ENCODE measurements around the gene EBF4.

Gene EBF4

DNA sequence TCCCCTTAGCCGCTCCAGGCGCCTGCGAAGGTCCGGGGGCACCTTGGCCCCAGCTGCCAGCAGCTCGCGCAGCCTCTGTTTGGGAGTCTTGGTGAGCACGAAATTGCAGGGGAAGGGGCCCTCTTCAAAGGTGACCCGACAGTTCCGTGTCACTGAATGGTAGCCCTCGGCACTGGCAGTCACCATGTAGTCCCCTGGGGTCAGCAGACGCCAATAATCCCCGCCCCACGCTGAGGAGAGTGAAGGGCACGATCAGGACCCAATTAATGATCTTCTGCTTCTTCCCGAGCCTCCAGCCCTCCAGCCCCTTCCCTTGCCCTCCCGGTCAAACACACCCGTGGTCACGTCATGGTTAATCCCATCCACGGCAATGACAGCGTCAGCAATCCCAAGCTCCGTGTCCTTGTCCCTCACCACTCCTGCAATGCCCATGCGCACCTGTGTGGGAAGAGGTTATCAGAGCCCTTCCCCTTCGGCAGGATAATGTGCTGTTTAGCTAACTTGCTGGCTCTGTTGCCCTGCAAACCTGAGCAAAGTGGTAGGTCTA is 101.7 kb downstream of the EBF4 start:
- Histone ChIP-seq H3K4me1 (ENCODE audit: control insufficient read depth, insufficient read depth, low read depth, low read length) (peaks cover 5% of the 10 kb centered on the region), H2BK5ac (ENCODE audit: low read depth, low read length, poor library complexity, severe bottlenecking) (no peak overlapping the region), H3K36me3 (ENCODE audit: control insufficient read depth in 1 of 2, insufficient read depth in 2 of 2, low read depth in 1 of 2, low read length in 2 of 2) (peaks cover 38 to 43% of the 10 kb centered on the region in 2 experiments), H3K18ac (ENCODE audit: low read depth in 1 of 2, low read length in 2 of 2) (no peak overlapping the region), H2AK5ac (ENCODE audit: low read length, severe bottlenecking) (no peak overlapping the region), H2BK120ac (ENCODE audit: low read depth, low read length) (no peak overlapping the region), H4K91ac (ENCODE audit: low read length) (no peak overlapping the region), H3K4me2 (ENCODE audit: low read length, poor library complexity, severe bottlenecking) (no peak overlapping the region), H3K79me1 (replicated peaks; ENCODE audit: low read length, poor library complexity, severe bottlenecking) (no peaks in the 10 kb centered on the region), H2BK12ac (ENCODE audit: low read length in 2 of 2) (no peak overlapping the region), H3K9ac (ENCODE audit: low read length) (no peak overlapping the region), H3K14ac (ENCODE audit: low read length in 2 of 2) (no peak overlapping the region), H3K27ac (ENCODE audit: low read length, poor library complexity, severe bottlenecking) (no peak overlapping the region), H3K9me3 (ENCODE audit: control insufficient read depth, low read length) (no peaks in the 10 kb centered on the region), H2AFZ (ENCODE audit: low read depth, low read length) (no peak overlapping the region), H3K4ac (ENCODE audit: low read depth in 1 of 2, low read length in 2 of 2) (no peak overlapping the region), H3K23ac (ENCODE audit: low read length in 2 of 2) (no peak overlapping the region), H2BK15ac (ENCODE audit: low read depth, poor library complexity, severe bottlenecking) (no peak overlapping the region), H4K8ac (ENCODE audit: low read length) (no peak overlapping the region), H3K4me3 (ENCODE audit: insufficient read depth in 1 of 2, low read depth in 1 of 2, low read length in 2 of 2) (no peak overlapping the region), H3K27me3 (ENCODE audit: control insufficient read depth in 1 of 2, insufficient read depth in 1 of 2, low read length in 2 of 2) (peaks cover 7 to 12% of the 10 kb centered on the region in 2 experiments)
- no peak for DNase-seq
- WGBS, result 94% methylated on average over 23 of the region's 23 CpGs

DNA sequence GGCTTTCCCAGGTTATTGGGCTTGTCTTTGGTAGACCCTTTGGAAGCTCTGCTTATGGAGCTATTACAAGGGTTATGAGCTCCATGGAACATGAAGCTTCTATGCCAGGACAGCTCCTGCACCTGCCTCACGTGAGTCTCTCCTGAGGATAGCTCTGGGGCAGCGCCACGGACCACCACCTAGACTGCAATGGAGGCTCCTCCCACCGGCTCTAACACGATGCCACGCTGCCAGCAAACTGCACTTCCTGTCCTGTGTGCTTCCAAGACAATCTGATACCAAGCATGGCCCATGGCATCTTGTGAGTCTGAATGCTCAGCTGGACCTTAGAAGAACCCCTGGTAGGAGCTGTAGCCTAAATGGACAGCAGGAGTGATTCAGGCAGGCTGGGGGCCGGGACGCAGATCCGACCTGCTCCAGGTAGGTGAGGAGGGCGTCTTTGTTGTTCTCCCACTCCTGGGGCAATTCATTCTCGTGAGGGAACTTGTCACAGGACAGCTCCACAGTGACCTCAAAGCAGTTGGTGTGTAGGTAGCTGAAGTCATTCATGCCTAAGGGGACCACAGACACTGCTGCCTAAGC is 102.4 kb downstream of the EBF4 start:
- Histone ChIP-seq H2AFZ (ENCODE audit: low read depth, low read length) (no peak overlapping the region), H3K4me2 (ENCODE audit: low read length, poor library complexity, severe bottlenecking) (no peak overlapping the region), H3K79me1 (replicated peaks; ENCODE audit: low read length, poor library complexity, severe bottlenecking) (no peaks in the 10 kb centered on the region), H3K4me1 (ENCODE audit: control insufficient read depth, insufficient read depth, low read depth, low read length) (peaks cover 10% of the 10 kb centered on the region), H3K9ac (ENCODE audit: low read length) (no peak overlapping the region), H2AK5ac (ENCODE audit: low read length, severe bottlenecking) (no peak overlapping the region), H3K27me3 (ENCODE audit: control insufficient read depth in 1 of 2, insufficient read depth in 1 of 2, low read length in 2 of 2) (peaks cover 8 to 12% of the 10 kb centered on the region in 2 experiments), H3K14ac (ENCODE audit: low read length in 2 of 2) (no peak overlapping the region), H3K9me3 (ENCODE audit: control insufficient read depth, low read length) (no peaks in the 10 kb centered on the region), H3K4me3 (ENCODE audit: insufficient read depth in 1 of 2, low read depth in 1 of 2, low read length in 2 of 2) (no peak overlapping the region), H2BK12ac (ENCODE audit: low read length in 2 of 2) (no peak overlapping the region), H2BK5ac (ENCODE audit: low read depth, low read length, poor library complexity, severe bottlenecking) (no peak overlapping the region), H4K91ac (ENCODE audit: low read length) (no peak overlapping the region), H3K18ac (ENCODE audit: low read depth in 1 of 2, low read length in 2 of 2) (no peak overlapping the region), H2BK15ac (ENCODE audit: low read depth, poor library complexity, severe bottlenecking) (no peak overlapping the region), H2BK120ac (ENCODE audit: low read depth, low read length) (no peak overlapping the region), H3K36me3 (ENCODE audit: control insufficient read depth in 1 of 2, insufficient read depth in 2 of 2, low read depth in 1 of 2, low read length in 2 of 2) (peaks cover 38 to 43% of the 10 kb centered on the region in 2 experiments), H3K4ac (ENCODE audit: low read depth in 1 of 2, low read length in 2 of 2) (no peak overlapping the region), H4K8ac (ENCODE audit: low read length) (no peak overlapping the region), H3K23ac (ENCODE audit: low read length in 2 of 2) (no peak overlapping the region), H3K27ac (ENCODE audit: low read length, poor library complexity, severe bottlenecking) (no peak overlapping the region)
- WGBS, result 89% methylated on average over 11 of the region's 11 CpGs
- DNase-seq, result no peak

DNA sequence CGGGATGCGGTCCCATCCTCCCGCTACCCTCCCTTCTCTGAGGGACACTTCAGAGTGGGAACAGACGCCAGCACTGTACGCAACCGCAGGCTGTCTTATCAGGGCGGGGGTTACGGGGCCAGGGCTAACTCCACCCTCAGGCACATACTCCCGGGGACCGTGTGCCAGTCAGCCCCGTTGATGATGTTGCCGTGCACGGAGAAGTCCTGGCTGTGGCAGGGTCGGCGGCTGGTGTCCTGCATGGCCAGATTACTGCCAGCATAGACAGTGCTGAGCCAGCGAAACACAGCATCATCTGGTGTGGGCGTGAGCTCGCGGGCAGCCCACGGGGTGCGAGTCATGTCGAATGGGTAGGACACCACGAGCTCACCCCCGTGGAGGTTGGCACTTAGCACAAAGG is 102.9 kb downstream of the EBF4 start:
- no peak overlapping the region for H4K8ac ChIP-seq (ENCODE audit: low read length)
- H3K4me2 ChIP-seq (ENCODE audit: low read length, poor library complexity, severe bottlenecking), result no peak overlapping the region
- no peak overlapping the region for H2BK5ac ChIP-seq (ENCODE audit: low read depth, low read length, poor library complexity, severe bottlenecking)
- no peak overlapping the region for H2AK5ac ChIP-seq (ENCODE audit: low read length, severe bottlenecking)
- no peak overlapping the region for H3K4me3 ChIP-seq (ENCODE audit: insufficient read depth in 1 of 2, low read depth in 1 of 2, low read length in 2 of 2)
- no peak overlapping the region for H3K18ac ChIP-seq (ENCODE audit: low read depth in 1 of 2, low read length in 2 of 2)
- H4K91ac ChIP-seq (ENCODE audit: low read length), result no peak overlapping the region
- no peak overlapping the region for H3K4ac ChIP-seq (ENCODE audit: low read depth in 1 of 2, low read length in 2 of 2)
- no peak overlapping the region for H2BK120ac ChIP-seq (ENCODE audit: low read depth, low read length)
- H2AFZ ChIP-seq (ENCODE audit: low read depth, low read length), result no peak overlapping the region
- 97% methylated on average over 24 of the region's 24 CpGs for WGBS
- H3K9me3 ChIP-seq (ENCODE audit: control insufficient read depth, low read length), result no peaks in the 10 kb centered on the region
- H2BK12ac ChIP-seq (ENCODE audit: low read length in 2 of 2), result no peak overlapping the region
- no peak overlapping the region for H3K14ac ChIP-seq (ENCODE audit: low read length in 2 of 2)
- no peak overlapping the region for H2BK15ac ChIP-seq (ENCODE audit: low read depth, poor library complexity, severe bottlenecking)
- H3K23ac ChIP-seq (ENCODE audit: low read length in 2 of 2), result no peak overlapping the region
- peaks cover 38 to 43% of the 10 kb centered on the region in 2 experiments for H3K36me3 ChIP-seq (ENCODE audit: control insufficient read depth in 1 of 2, insufficient read depth in 2 of 2, low read depth in 1 of 2, low read length in 2 of 2)
- peaks cover 14% of the 10 kb centered on the region for H3K4me1 ChIP-seq (ENCODE audit: control insufficient read depth, insufficient read depth, low read depth, low read length)
- no peak overlapping the region for H3K9ac ChIP-seq (ENCODE audit: low read length)
- H3K79me1 ChIP-seq (replicated peaks; ENCODE audit: low read length, poor library complexity, severe bottlenecking), result no peaks in the 10 kb centered on the region
- H3K27ac ChIP-seq (ENCODE audit: low read length, poor library complexity, severe bottlenecking), result no peak overlapping the region
- peaks cover 10 to 12% of the 10 kb centered on the region in 2 experiments for H3K27me3 ChIP-seq (ENCODE audit: control insufficient read depth in 1 of 2, insufficient read depth in 1 of 2, low read length in 2 of 2)
- no peak for DNase-seq

DNA sequence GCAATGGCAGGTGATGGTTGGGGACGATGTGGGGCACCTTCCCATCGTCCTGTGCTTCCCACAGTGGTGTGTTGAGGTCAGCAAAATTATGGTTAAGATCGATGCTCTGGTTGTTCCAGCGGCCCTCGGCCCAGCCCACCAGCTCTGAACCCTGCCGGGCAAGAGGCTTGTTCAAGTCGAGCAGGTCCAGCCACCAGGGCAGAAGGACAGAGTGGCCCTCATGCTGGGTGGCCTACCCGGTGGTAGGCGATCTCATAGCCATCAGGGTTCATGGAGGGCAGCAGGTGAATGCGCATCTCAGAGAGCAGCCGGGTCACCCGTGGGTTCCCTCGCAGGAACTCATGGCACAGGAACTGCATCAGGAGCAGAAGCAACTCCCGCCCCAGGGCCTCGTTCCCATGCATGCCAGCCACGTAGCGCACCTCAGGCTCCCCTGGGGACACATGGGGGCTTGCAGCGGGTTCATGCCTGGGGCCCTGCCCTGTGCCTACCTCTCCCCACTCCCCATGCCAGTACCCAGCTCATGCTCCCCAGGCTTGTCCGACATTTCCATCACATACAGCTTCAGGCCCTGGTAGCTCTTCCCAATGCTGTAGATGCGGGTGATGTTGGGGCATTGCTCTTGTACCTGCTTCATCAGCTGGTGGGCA is 103.6 kb downstream of the EBF4 start:
- Histone ChIP-seq H3K4me3 (ENCODE audit: insufficient read depth in 1 of 2, low read depth in 1 of 2, low read length in 2 of 2) (no peak overlapping the region), H2BK12ac (ENCODE audit: low read length in 2 of 2) (no peak overlapping the region), H3K14ac (ENCODE audit: low read length in 2 of 2) (no peak overlapping the region), H3K9ac (ENCODE audit: low read length) (no peak overlapping the region), H2BK120ac (ENCODE audit: low read depth, low read length) (no peak overlapping the region), H3K23ac (ENCODE audit: low read length in 2 of 2) (no peak overlapping the region), H2BK5ac (ENCODE audit: low read depth, low read length, poor library complexity, severe bottlenecking) (no peak overlapping the region), H3K18ac (ENCODE audit: low read depth in 1 of 2, low read length in 2 of 2) (no peak overlapping the region), H2AK5ac (ENCODE audit: low read length, severe bottlenecking) (no peak overlapping the region), H4K8ac (ENCODE audit: low read length) (no peak overlapping the region), H3K4me2 (ENCODE audit: low read length, poor library complexity, severe bottlenecking) (no peak overlapping the region), H3K36me3 (ENCODE audit: control insufficient read depth in 1 of 2, insufficient read depth in 2 of 2, low read depth in 1 of 2, low read length in 2 of 2) (peaks cover 38 to 43% of the 10 kb centered on the region in 2 experiments), H3K4ac (ENCODE audit: low read depth in 1 of 2, low read length in 2 of 2) (no peak overlapping the region), H3K9me3 (ENCODE audit: control insufficient read depth, low read length) (no peaks in the 10 kb centered on the region), H3K4me1 (ENCODE audit: control insufficient read depth, insufficient read depth, low read depth, low read length) (peaks cover 16% of the 10 kb centered on the region), H3K27ac (ENCODE audit: low read length, poor library complexity, severe bottlenecking) (no peak overlapping the region), H2BK15ac (ENCODE audit: low read depth, poor library complexity, severe bottlenecking) (no peak overlapping the region), H3K79me1 (replicated peaks; ENCODE audit: low read length, poor library complexity, severe bottlenecking) (no peaks in the 10 kb centered on the region), H2AFZ (ENCODE audit: low read depth, low read length) (no peak overlapping the region), H3K27me3 (ENCODE audit: control insufficient read depth in 1 of 2, insufficient read depth in 1 of 2, low read length in 2 of 2) (peaks cover 12 to 16% of the 10 kb centered on the region in 2 experiments), H4K91ac (ENCODE audit: low read length) (no peak overlapping the region)
- 96% methylated on average over 19 of the region's 20 CpGs for WGBS
- DNase-seq, result no peak
